Measurements from ENCODE around the gene GNAT3.

GNAT3 gene

DNA sequence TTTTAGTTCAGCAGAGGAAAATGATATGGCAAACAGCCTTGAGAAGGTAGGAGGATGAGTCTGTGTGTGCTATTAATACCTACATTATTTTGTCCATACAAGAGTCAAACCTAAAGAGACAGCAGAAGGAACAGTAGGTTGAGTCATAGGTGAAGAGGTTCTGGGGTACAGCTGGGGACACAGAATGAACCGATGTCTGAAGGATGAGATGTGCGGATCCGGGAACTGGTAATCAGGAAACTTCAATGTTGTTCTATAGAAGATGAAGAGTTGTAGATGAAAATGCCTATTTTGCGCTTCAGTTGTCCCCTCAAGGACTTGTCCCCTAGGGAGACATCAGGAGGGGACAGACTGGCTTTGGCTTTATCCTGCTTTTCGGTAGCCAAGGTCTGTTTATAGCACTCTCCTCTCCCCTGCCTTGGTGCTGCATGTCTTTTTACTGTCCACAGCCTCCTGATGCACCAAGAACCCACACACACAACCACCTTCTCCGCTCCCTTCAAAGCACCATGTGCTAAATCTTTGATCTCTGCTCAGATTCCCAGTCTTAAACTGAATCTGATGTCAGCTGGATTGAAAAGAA lies 94.6 kb downstream of the GNAT3 start:
- no peak for DNase-seq (ENCODE audit: low read depth in 2 of 2)

DNA sequence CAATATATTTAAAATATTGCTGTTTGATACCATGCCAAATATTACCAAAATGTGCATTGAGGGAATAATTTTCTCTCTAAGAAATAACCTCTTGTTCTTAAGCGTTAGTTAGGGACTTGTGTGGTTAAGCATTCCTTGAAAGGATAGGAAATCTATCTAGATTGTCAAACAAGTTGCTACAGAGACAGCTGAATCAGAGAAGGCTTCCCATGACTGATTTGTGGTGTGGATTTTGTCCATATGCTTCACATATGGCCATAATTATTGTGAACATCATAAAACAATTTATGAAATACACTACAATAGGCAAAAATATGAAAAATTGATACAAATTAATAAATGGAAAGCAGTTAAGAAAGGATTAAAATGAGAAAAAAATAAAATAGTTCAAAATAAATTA lies 96.3 kb downstream of the GNAT3 start:
- no peak for DNase-seq (ENCODE audit: low read depth in 2 of 2)

DNA sequence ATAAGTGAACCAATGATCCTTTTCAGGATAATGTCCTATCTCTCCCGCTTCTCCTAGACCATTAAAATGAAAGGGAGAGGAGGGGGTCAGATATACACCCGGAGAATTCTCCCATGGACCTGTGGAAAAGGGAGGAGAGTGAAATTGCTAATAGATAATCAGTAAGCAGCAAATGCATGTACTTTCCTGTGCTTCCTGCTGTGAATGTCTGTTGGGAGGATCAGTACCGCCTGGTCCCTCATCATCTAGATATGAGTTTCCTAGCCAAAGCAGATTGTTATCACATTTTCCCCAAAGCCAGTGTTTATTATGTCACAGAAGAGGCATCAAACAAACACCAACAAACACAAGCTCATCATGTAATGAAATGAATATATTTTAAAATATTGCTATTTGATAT lies 96.8 kb downstream of the GNAT3 start:
- DNase-seq (ENCODE audit: low read depth in 2 of 2) = no peak

DNA sequence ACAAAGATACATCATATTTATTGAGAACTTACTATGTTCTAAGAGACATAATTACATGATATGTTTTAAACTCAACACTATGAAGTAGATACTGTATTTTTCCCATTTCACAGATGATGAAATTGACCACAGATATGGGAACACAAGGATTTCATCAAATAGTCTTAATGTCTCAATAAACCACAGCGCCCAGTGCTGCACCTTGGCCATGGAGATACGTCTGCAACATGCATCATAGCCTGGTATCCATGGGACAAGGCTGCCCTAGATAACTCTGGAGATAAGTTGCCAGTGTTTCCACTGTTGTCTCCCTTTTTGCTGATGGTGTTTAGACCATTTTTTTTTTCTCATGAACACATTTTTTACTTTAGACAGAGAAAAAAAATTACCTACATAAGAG lies 97.5 kb downstream of the GNAT3 start:
- no peak for DNase-seq (ENCODE audit: low read depth in 2 of 2)

DNA sequence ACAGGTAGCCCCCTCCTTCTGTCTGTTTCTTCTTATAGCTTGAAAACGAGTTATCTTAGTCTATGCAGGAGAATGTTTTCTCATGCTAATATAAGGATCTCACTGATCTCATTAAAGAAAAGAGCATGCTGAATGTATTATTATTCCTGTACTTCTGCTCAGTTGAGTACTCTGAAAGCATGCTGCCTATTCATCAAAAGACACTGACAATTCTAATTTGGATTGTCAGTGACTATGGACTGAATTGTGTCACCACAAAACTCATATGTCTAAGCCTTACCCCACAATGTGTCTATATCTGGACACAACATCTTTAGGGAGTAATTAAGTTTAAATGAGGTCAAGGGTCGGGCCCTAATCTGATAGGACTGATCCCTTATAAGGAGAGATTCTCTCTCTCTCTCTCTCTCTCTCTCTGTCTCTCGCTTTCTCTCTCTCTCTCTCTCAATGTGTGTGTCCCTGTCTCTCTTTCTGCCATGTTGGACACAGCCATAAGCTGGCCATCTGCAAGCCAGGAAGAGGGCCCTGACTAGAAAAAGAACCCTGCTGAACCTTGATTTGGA lies 98.4 kb downstream of the GNAT3 start:
- DNase-seq (ENCODE audit: low read depth in 2 of 2) = no peak

DNA sequence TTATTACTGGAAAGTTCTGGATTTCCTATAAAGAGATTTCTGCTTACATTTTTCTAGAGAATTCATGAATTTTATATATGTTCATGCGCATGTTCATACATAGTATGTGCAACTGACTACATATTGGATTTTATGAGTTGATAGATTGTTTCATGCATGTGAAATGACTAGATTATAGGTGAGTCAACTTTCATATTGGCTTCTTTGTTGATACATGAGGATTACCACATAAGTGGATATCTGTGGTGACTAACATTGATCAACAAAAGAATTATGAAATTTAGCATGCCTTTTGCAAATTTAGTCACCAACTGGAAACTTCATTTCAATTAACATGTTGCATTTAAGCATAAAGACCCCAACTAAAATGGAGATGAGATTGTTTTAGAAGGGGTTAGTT lies 99.0 kb downstream of the GNAT3 start:
- DNase-seq (ENCODE audit: low read depth in 2 of 2) = no peak

DNA sequence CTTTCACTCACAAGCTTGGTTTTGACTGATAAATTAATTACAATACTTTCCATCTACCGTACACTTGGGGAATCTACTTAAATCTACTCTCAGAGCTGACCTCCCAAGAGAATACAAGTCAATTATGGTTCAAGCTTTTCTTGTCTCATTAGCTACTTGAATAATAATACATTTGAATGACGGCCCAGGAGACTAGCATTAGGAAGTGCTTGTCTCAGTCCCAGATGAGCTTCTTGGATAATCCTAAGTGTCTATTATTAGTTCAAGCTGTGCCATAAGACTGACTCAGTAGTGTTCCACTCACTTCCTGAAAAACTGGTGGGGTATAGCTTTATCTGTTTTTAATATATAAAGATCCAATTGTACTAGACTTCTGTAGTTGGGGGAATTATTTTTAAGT lies 100.2 kb downstream of the GNAT3 start:
- no peak for DNase-seq (ENCODE audit: low read depth in 2 of 2)

DNA sequence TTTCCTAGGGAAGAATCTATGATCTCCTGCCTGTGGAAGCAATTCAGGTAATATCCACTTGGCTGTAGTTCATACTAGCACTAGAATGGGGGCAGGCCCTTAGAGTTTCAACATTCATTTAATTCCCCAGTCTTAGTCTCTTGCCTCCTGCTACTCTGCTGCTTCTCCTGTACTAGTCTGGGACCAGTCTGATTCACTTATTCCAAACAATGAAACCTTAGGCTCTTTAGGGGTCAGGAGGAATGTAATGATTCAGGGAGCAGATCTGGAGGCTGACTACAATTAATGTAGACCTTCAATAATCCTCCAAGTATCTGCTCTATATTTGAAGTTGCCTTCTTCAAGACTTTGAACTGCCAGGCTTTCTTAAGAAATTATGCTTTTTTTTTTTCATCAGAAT lies 101.8 kb downstream of the GNAT3 start:
- DNase-seq (ENCODE audit: low read depth in 2 of 2) = no peak

Data from stimulated activated CD8-positive, alpha-beta memory T cell treated with anti-CD3 and anti-CD28 coated beads, Interleukin-7, amount 100 ng/mL, for 4 hours (primary cell).